ENCODE measurements around the gene CPED1. TPM values are rescaled to one million over a fixed set of nuclear protein-coding genes. Genes with fewer than 3 reads are reported as not detected.
"Not testable (repeated sequence)": the region's sequence is repeated elsewhere in the genome, so short reads cannot be mapped to it uniquely, and the experiment has no call there.

CPED1 gene
- total RNA-seq, 1 donor from 2014 or later: 38.6 TPM

DNA sequence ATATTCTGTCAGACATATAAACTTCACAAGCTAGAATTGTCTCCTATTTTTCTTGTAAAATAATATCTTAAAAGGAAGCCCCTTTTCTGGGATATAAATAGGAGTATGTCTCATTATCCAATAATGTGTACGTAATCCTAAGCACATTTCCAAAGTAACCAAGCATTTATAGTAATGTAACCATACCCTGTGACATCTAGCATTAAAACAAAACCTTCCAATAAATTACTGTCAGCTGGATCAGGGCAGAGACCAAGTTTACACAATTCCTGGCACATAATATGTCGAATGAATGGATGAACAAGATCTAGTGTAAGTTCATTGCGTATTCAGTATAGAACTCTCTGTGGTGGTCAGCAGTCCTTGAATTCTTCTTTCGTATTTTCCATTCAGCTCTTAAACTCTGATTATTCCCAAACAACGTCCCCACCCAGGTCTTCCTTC is 14.3 kb downstream of the CPED1 start:
- DNase-seq (no peak), ATAC-seq (no peak)
- H3K27me3 ChIP-seq (ENCODE audit: low read depth): no peaks in the 10 kb centered on the region
- H3K4me1 ChIP-seq: peaks cover 15% of the 10 kb centered on the region
- TF ChIP-seq, protein P1, sequence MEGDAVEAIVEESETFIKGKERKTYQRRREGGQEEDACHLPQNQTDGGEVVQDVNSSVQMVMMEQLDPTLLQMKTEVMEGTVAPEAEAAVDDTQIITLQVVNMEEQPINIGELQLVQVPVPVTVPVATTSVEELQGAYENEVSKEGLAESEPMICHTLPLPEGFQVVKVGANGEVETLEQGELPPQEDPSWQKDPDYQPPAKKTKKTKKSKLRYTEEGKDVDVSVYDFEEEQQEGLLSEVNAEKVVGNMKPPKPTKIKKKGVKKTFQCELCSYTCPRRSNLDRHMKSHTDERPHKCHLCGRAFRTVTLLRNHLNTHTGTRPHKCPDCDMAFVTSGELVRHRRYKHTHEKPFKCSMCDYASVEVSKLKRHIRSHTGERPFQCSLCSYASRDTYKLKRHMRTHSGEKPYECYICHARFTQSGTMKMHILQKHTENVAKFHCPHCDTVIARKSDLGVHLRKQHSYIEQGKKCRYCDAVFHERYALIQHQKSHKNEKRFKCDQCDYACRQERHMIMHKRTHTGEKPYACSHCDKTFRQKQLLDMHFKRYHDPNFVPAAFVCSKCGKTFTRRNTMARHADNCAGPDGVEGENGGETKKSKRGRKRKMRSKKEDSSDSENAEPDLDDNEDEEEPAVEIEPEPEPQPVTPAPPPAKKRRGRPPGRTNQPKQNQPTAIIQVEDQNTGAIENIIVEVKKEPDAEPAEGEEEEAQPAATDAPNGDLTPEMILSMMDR (IDR thresholded peaks at IDR 0.05): no peak
- no peaks in the 10 kb centered on the region for H3K36me3 ChIP-seq
- H3K4me3 ChIP-seq: no peak overlapping the region
- H3K9me3 ChIP-seq: no peaks in the 10 kb centered on the region
- intact Hi-C loops (cut with DNase I): no loop called here
- no peak overlapping the region for H3K27ac ChIP-seq

DNA sequence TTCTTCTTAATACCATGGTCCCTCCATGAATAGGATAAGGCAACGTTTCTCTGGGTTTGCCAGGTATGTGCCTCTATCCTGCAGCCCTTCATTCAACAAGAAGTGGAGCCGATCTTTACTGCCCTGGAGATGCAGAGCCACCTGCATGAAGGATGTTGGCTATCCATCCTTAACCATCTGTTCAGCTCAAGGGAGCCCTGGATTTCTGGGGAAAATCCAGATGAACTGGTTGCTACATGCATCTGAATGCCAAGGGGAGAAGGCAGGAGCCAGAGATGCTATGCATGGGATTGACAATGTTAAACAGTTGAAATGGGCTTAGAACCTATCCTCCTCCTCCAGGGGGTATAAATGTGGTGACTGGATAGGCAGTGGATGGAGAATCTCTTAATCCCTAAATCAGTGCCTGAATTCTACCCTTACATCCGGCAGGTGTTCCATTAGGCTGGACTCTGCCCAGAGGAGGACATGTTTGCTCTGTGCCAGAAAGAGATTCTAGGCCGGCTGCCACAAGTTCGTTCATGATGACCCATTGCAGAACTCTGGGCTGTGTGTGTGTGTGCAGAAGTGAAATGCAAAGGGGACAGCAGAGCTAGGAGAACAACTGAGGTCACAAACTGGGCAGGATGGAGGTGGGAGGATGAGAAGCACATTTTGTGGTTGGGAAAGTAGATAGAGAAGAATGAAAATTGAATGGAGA is 15.6 kb downstream of the CPED1 start:
- DNase-seq: no peak
- TF ChIP-seq, protein P1 (IDR thresholded peaks at IDR 0.05): no peak
- no peak overlapping the region for H3K4me3 ChIP-seq

DNA sequence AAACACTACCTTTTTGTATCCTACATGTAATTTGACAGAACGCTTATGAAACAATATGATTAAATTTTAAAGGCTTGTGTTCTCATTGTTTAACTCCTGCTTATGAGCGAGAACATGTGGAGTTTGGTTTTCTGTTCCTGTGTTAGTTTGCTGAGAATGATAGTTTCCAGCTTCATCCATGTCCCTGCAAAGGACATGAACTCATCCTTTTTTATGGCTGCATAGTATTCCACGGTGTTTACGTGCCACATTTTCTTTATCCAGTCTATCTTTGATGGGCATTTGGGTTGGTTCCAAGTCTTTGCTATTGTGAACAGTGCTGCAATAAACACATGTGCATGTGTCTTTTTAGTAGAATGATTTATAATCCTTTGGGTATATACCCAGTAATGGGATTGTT is 16.5 kb downstream of the CPED1 start:
- H3K27ac ChIP-seq; H3K4me3 ChIP-seq; H3K36me3 ChIP-seq; DNase-seq; H3K4me1 ChIP-seq; intact Hi-C loops (cut with DNase I); ATAC-seq; H3K9me3 ChIP-seq; H3K27me3 ChIP-seq (ENCODE audit: low read depth): not testable (repeated sequence)

More for the DNA sequence above, 15.6 kb downstream of the CPED1 start:
- Histone ChIP-seq H3K27ac (no peak overlapping the region), H3K36me3 (no peaks in the 10 kb centered on the region), H3K27me3 (ENCODE audit: low read depth) (no peaks in the 10 kb centered on the region), H3K9me3 (no peaks in the 10 kb centered on the region), H3K4me1 (peaks cover 5% of the 10 kb centered on the region)
- intact Hi-C loops (cut with DNase I): no loop called here
- peak in 1 of 2 donors; percentile 21 for ATAC-seq

DNA sequence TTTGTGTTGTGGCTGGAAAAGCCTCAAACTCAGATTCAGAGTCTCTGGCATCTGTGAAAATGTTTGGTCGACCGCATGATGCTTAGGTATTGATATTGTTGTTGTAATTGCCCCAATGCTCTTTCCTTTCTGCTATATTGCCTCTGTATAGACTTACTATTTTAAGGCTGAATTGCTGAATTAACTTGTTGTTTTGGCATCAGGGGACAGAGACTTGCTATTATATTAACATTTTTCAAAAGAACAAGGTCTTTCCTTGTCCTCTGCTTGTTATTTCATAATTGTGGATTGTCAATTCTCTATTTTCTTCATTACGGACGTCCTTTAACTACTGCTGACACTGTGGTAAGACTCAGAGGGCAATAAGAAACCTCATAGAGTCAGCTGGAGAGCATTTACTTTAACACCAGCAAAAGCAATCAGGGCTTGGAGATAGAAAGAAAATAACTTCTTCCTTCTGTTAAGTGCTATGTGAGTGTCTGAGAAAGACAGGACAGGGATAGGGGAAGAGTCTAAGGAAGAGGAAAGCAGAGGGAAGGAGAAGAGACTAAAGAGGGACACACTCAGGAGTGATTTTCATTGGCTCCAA is 17.6 kb downstream of the CPED1 start:
- H3K9me3 ChIP-seq: no peaks in the 10 kb centered on the region
- intact Hi-C loops (cut with DNase I): no loop called here
- ATAC-seq: no peak
- TF ChIP-seq, protein P1 (IDR thresholded peaks at IDR 0.05): no peak
- no peaks in the 10 kb centered on the region for H3K4me1 ChIP-seq
- H3K4me3 ChIP-seq: no peak overlapping the region
- H3K27me3 ChIP-seq (ENCODE audit: low read depth): no peaks in the 10 kb centered on the region
- H3K27ac ChIP-seq: no peak overlapping the region
- no peaks in the 10 kb centered on the region for H3K36me3 ChIP-seq
- no peak for DNase-seq

DNA sequence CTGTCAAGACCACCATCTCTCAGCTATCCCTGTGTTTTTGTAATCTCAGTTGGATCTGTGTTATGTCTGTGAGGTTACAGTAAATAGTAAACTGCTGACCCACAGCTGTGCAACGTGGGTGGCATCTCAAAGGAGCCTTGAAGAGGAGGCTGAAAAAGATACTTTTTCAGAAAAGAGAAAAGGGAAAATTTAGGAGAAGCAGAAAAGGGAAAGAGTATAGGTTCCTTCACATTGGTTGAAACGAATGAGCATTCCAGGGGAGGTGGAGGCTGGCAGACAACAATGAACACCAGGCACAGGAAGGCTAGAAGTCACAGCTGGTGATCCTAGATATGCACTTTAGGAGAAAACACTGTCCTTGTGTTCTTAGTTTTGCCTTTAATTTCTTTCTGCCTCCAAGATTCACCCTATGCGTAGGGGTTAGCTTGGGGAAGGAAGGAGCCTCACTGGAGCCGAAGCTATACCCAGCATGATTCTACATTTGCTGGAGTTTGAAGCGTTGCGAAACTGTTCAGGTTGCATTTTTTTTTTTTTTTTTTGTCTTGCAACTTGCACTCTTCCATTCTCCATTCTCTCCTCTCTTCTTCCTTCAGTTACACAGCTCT is 18.3 kb downstream of the CPED1 start:
- Histone ChIP-seq H3K27ac (no peak overlapping the region), H3K9me3 (no peaks in the 10 kb centered on the region), H3K27me3 (ENCODE audit: low read depth) (no peaks in the 10 kb centered on the region), H3K36me3 (no peaks in the 10 kb centered on the region), H3K4me3 (no peak overlapping the region), H3K4me1 (no peaks in the 10 kb centered on the region)
- ATAC-seq (no peak), DNase-seq (no peak)
- TF ChIP-seq, protein P1 (IDR thresholded peaks at IDR 0.05): no peak
- intact Hi-C loops (cut with DNase I): no loop called here

DNA sequence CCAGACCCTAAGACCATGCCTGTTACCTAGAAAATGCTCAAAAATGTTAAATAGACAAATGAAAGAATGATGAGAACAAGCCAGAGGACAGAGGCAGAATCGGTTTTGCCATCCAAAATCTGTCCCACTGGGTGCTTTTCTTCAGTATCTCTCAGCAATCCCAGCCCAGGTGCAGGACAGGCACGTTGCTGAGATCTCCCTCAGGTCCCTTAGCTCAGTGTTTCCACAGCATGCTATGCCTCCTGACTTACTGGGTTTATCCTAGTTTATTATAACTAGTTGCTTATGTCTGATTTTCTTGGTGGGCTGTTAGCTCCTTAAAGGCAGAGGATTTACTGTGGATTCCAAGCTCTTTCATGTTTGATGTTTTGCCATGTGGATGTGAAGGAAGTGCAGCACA is 20.3 kb downstream of the CPED1 start:
- DNase-seq (no peak), ATAC-seq (no peak)
- H3K27me3 ChIP-seq (ENCODE audit: low read depth): no peaks in the 10 kb centered on the region
- no peaks in the 10 kb centered on the region for H3K9me3 ChIP-seq
- no peaks in the 10 kb centered on the region for H3K4me1 ChIP-seq
- intact Hi-C loops (cut with DNase I): no loop called here
- H3K27ac ChIP-seq: no peak overlapping the region
- H3K36me3 ChIP-seq: no peaks in the 10 kb centered on the region
- no peak overlapping the region for H3K4me3 ChIP-seq
- TF ChIP-seq, protein P1 (IDR thresholded peaks at IDR 0.05): no peak
